SW 1271 (cell line): ENCODE measurements around the gene PJA2.
"Not testable (repeated sequence)": the region's sequence is repeated elsewhere in the genome, so short reads cannot be mapped to it uniquely, and the experiment has no call there.

ENCODE experiments used
- DNase-seq, 2 experiments: peaks; one replicate each; lab custom pipeline; 2025; lab: John Stamatoyannopoulos, UW

The PJA2 gene

GRCh38 chr5:109309326-109310063 is 100.3 kb downstream of the PJA2 start:
- DNase-seq, result no peak

DNA sequence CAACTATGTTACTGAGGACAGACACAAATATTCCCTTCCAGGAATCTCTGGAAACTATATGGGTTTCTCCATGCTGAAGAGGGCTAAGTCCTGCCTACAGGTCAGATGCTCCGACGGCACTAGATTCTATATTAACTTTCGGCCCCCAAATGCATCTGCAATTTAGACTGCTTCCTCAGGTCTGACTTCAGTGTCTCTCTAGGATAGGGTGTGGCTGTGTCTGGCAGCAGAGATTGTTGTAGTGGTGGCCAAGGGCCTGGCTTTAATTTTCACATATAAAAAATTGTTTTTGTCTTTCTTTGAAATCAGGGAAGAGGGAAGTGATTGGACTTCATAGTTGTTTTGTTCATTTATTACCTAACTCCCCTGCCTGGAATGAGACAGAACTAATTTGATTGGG is 101.8 kb downstream of the PJA2 start:
- DNase-seq, result no peak

- DNase-seq, result no peak
Observed at GRCh38 chr5:109307456-109307855, 102.3 kb downstream of the PJA2 start.

- DNase-seq, result no peak
Observed at GRCh38 chr5:109305352-109305751, 104.4 kb downstream of the PJA2 start.

DNA sequence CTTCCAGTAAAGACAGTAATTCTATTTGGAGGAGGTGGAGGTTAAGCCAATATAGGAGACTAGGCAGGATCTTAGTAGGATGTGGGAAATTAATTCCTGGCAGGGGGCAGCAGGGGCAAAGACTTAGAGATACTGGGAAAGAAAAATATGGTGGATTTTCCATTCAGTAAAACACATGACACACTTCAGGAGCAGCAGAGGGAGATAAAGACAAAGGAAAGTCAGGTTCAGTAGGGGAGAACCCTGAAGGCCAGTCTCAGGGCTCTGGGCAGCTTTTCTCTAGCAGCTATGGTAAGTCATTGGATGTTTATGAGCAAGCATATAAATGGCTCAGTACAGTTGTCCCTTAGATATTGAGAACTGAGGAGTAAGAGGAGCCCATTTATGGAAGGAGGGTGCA is 105.5 kb downstream of the PJA2 start:
- DNase-seq, result peak in 1 of 2 experiments; percentile 19

- DNase-seq, result no peak
Observed at GRCh38 chr5:109300367-109300766, 109.4 kb downstream of the PJA2 start.

DNA sequence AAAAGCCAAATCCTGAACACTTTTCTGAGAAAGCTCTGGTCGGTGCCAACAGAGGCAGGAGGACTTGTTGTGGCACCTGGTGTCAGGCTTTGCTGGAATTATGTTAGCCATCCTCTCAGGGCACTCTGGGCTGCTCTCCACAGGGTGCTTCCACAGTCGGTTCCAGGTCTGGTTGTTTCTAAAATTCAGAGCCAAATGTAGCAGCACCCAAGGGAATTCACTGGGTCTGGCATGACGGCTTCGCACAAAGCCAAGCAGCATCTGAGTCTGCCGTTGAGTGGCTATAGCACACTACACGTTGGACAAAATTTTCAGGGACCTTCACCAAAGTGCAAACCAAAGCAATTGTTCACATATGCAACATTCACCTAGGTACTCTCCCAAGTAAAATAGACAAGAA is 110.2 kb downstream of the PJA2 start:
- DNase-seq, result no peak

DNA sequence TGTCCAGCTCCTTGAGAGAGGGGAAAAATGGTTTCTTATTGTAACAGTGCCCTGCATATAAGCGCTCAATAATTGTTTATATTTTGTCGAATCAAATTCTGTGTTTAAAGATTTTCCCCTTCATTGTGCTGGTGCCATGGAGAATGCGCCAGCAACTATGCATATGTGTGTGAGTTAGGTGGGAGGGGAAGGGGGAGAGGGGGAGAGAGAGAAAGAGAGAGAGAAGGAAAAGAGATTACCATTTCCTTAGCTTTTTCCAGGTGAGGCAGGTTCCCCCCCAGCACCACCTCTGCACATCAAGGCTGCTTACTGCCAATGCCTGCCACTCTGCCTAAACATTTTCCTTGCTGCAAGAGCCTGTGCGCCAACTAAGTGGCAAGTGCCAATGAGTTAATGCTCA is 111.0 kb downstream of the PJA2 start:
- DNase-seq, result no peak

- no peak for DNase-seq
Observed at GRCh38 chr5:109297900-109298299, 111.9 kb downstream of the PJA2 start.

GRCh38 chr5:109291090-109291489 is 118.7 kb downstream of the PJA2 start:
- DNase-seq, result no peak

- DNase-seq, result no peak
Observed at GRCh38 chr5:109290231-109290630, 119.5 kb downstream of the PJA2 start.

GRCh38 chr5:109286628-109287027 is 123.1 kb downstream of the PJA2 start:
- not testable (repeated sequence) for DNase-seq
